GM19328 (cell line): ENCODE results near the gene OR13H1.
"Not testable (repeated sequence)": the region's sequence is repeated elsewhere in the genome, so short reads cannot be mapped to it uniquely, and the experiment has no call there.

Experiments used
- ATAC-seq: cut with Tn5 transposase; IDR thresholded peaks from one replicate; pipeline ENCODE4 v1.9.1; 2021; ENCODE audit warnings: mild to moderate bottlenecking, moderate library complexity; ENCODE audit not compliant: unreplicated experiment

The OR13H1 gene

DNA sequence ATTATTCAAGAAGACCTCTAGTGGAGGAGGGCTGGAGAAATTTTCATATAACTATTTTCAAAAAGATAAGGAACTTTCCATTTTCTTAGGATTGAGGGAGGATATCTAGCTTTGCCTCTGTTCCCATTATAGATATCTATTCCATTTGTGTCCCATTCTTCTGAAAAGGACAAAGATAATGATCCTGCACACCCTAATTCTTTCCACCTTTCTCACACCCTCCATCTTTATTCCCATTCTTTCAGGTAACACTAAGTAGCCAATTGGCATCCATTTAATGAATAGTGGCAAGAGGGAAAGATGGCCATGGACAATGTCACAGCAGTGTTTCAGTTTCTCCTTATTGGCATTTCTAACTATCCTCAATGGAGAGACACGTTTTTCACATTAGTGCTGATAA is at the start of gene OR13H1:
Gene OR13H1 (plus strand): TSS at position 301 of the 400 bp plus-strand sequence. CDS start 0 bp downstream, at position 301.
- no peak for ATAC-seq

GRCh38 chrX:131501556-131501955 is 42.3 kb upstream of the OR13H1 start:
- ATAC-seq: not testable (repeated sequence)

- no peak for ATAC-seq
Observed at GRCh38 chrX:131513159-131513914, 30.5 kb upstream of the OR13H1 start.

DNA sequence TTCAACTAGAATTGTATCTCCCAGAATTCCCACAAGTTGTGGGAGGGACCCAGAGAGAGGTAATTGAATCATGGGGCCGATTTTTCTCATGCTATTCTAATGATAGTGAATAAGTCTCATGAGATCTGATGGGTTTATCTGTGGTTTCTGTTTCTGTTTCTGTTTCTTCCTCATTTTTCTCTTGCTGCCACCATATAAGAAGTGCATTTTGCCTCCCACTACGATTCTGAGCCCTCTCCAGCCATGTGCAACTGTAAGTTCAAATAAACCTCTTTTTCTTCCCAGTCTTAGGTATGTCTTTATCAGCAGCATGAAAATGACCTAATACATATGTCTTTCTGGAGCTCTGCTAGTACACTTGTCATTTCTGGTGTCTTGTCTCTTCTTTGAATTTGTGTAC is 22.1 kb upstream of the OR13H1 start:
- no peak for ATAC-seq

GRCh38 chrX:131544218-131544617 is 344 bp downstream of the OR13H1 start:
- ATAC-seq: no peak

DNA sequence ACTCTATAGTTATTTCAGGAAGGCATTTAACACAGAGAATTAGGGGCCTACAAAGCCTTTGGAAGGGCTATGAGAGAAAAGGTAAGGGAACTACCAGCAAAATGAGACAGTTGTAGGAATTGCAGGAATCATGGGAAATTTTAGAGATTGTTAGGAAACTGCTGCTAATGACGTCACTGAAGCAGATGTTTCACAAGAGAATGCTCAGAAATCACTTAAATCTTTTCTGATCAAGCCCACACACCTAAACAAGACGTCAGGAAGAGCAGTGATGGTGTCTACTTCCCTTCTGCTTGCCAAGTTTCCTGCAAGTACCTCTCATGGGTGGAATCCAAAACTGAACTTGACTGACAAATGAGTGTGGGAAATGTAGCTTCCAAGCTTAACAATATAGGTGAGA is 5.1 kb downstream of the OR13H1 start:
- ATAC-seq: no peak

- not testable (repeated sequence) for ATAC-seq
Observed at GRCh38 chrX:131552453-131552852, 8.6 kb downstream of the OR13H1 start.

GRCh38 chrX:131558562-131558961 is 14.7 kb downstream of the OR13H1 start:
- no peak for ATAC-seq

GRCh38 chrX:131564553-131565229 is 20.8 kb downstream of the OR13H1 start:
- no peak for ATAC-seq

- ATAC-seq: no peak
Observed at GRCh38 chrX:131565909-131566308, 22.0 kb downstream of the OR13H1 start.

DNA sequence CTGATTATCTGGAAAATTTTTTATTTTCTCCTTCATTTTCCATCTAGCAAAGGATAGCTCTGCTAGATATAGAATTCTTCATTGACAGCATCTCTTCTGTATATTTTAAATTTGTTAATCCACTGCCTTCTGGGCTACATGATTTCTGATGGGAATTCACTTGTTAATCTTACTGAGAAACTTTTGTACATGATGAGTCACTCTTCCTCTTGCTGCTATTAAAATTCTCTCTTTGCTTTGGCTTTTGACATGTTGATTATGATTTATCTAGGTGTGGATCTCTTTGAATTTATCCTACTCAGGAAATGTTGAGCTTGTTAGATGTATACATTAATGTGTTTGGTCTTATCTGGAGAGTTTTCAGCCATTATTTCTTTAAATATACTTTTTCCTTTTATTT is 27.5 kb downstream of the OR13H1 start:
- no peak for ATAC-seq

- ATAC-seq: no peak
Observed at GRCh38 chrX:131572372-131573014, 28.6 kb downstream of the OR13H1 start.

GRCh38 chrX:131577413-131577812 is 33.5 kb downstream of the OR13H1 start:
- no peak for ATAC-seq

- no peak for ATAC-seq
Observed at GRCh38 chrX:131577999-131578734, 34.3 kb downstream of the OR13H1 start.

GRCh38 chrX:131578735-131579367 is 35.0 kb downstream of the OR13H1 start:
- not testable (repeated sequence) for ATAC-seq

GRCh38 chrX:131588995-131589394 is 45.1 kb downstream of the OR13H1 start:
- ATAC-seq: no peak
